GM23338 (cell line): ENCODE data around the gene RNU1-1.
"Not testable (repeated sequence)": the region's sequence is repeated elsewhere in the genome, so short reads cannot be mapped to it uniquely, and the experiment has no call there.

ENCODE experiments used
- CREB1 ChIP-seq: fragments of 250-450 bp; sonication (Bioruptor Pico); IDR thresholded peaks from 2 replicates; pipeline ENCODE4 v1.5.0; 2020; ENCODE audit warnings: low read depth, mild to moderate bottlenecking, moderate library complexity
- EZH2 ChIP-seq: fragments of 200-600 bp; sonication (generic); IDR thresholded peaks from one replicate; pipeline ENCODE4 v1.8.0; 2017; ENCODE audit warnings: antibody characterized with exemption, mild to moderate bottlenecking, low read depth; ENCODE audit not compliant: unreplicated experiment
- EZH2phosphoT487 ChIP-seq: fragments of 200-600 bp; sonication (generic); IDR thresholded peaks from one replicate; pipeline ENCODE4 v1.8.1; 2018; ENCODE audit warnings: antibody characterized with exemption; ENCODE audit not compliant: unreplicated experiment
- JUNB ChIP-seq: IDR thresholded peaks from one replicate; pipeline ENCODE4 v1.6.1; 2016; ENCODE audit warnings: antibody characterized with exemption; ENCODE audit not compliant: unreplicated experiment
- POLR2AphosphoS5 ChIP-seq: IDR thresholded peaks from 2 replicates; pipeline ENCODE4 v1.6.1; 2016; ENCODE audit warnings: antibody characterized with exemption, low read depth
- ZNF114 ChIP-seq: fragments of 250-450 bp; sonication (Bioruptor Pico); IDR thresholded peaks from 2 replicates; pipeline ENCODE4 v1.5.0; 2020; ENCODE audit warnings: mild to moderate bottlenecking, moderate library complexity
- TF ChIP-seq, protein P1 (sequence below), 2 experiments: fragments of 200-600 bp in 1 of 2; sonication (generic) in 1 of 2; conservative IDR thresholded peaks; 2 replicates each; pipeline versions ENCODE4 v1.5.1 to v1.6.1; 2016 to 2017; ENCODE audit warnings: antibody characterized with exemption in 2 of 2, low read depth in 2 of 2, mild to moderate bottlenecking in 2 of 2, moderate library complexity in 1 of 2
- TF ChIP-seq, protein P2 (sequence below): IDR thresholded peaks from one replicate; pipeline ENCODE4 v1.6.1; 2018; ENCODE audit warnings: antibody characterized with exemption; ENCODE audit not compliant: unreplicated experiment

- TF ChIP-seq, protein P1, sequence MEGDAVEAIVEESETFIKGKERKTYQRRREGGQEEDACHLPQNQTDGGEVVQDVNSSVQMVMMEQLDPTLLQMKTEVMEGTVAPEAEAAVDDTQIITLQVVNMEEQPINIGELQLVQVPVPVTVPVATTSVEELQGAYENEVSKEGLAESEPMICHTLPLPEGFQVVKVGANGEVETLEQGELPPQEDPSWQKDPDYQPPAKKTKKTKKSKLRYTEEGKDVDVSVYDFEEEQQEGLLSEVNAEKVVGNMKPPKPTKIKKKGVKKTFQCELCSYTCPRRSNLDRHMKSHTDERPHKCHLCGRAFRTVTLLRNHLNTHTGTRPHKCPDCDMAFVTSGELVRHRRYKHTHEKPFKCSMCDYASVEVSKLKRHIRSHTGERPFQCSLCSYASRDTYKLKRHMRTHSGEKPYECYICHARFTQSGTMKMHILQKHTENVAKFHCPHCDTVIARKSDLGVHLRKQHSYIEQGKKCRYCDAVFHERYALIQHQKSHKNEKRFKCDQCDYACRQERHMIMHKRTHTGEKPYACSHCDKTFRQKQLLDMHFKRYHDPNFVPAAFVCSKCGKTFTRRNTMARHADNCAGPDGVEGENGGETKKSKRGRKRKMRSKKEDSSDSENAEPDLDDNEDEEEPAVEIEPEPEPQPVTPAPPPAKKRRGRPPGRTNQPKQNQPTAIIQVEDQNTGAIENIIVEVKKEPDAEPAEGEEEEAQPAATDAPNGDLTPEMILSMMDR (conservative IDR thresholded peaks at IDR 0.05; ENCODE audit: low read depth in 2 of 2), result not testable (repeated sequence)
- TF ChIP-seq, protein P2, sequence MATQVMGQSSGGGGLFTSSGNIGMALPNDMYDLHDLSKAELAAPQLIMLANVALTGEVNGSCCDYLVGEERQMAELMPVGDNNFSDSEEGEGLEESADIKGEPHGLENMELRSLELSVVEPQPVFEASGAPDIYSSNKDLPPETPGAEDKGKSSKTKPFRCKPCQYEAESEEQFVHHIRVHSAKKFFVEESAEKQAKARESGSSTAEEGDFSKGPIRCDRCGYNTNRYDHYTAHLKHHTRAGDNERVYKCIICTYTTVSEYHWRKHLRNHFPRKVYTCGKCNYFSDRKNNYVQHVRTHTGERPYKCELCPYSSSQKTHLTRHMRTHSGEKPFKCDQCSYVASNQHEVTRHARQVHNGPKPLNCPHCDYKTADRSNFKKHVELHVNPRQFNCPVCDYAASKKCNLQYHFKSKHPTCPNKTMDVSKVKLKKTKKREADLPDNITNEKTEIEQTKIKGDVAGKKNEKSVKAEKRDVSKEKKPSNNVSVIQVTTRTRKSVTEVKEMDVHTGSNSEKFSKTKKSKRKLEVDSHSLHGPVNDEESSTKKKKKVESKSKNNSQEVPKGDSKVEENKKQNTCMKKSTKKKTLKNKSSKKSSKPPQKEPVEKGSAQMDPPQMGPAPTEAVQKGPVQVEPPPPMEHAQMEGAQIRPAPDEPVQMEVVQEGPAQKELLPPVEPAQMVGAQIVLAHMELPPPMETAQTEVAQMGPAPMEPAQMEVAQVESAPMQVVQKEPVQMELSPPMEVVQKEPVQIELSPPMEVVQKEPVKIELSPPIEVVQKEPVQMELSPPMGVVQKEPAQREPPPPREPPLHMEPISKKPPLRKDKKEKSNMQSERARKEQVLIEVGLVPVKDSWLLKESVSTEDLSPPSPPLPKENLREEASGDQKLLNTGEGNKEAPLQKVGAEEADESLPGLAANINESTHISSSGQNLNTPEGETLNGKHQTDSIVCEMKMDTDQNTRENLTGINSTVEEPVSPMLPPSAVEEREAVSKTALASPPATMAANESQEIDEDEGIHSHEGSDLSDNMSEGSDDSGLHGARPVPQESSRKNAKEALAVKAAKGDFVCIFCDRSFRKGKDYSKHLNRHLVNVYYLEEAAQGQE, result not testable (repeated sequence)
- not testable (repeated sequence) for TF ChIP-seq EZH2; EZH2phosphoT487; ZNF114 (CRISPR knock-in tag); POLR2AphosphoS5; CREB1 (CRISPR knock-in tag); JUNB
Measured at GRCh38 chr1:16553244-16553643, 39.2 kb upstream of the RNU1-1 start.
